HG03432 (cell line): ENCODE measurements around the gene MCTP1.
"Not testable (repeated sequence)": the region's sequence is repeated elsewhere in the genome, so short reads cannot be mapped to it uniquely, and the experiment has no call there.

Experiments
- ATAC-seq: cut with Tn5 transposase; IDR thresholded peaks from one replicate; pipeline ENCODE4 v1.9.1; 2021; ENCODE audit warnings: mild to moderate bottlenecking, moderate library complexity; ENCODE audit not compliant: unreplicated experiment

MCTP1 gene

DNA sequence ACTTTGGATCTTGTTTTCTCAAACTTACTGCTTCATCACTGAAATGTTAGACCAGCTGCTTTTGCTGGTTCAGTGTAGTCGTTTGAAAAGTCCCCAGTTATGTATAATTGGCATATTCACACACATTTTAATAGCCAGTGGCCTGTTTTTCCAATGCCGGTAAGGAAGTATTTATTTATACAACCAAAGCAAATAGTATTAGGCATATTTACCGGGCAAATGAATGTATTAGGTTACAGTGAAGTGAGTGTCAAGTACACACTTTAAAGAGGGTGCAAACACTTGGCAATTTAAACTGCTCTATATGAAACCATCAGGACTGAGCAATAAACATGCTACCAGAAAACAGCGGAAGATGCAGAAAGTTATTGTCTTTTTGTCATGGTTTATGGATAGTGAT, 242.9 kb downstream of the MCTP1 start:
- ATAC-seq, result no peak

DNA sequence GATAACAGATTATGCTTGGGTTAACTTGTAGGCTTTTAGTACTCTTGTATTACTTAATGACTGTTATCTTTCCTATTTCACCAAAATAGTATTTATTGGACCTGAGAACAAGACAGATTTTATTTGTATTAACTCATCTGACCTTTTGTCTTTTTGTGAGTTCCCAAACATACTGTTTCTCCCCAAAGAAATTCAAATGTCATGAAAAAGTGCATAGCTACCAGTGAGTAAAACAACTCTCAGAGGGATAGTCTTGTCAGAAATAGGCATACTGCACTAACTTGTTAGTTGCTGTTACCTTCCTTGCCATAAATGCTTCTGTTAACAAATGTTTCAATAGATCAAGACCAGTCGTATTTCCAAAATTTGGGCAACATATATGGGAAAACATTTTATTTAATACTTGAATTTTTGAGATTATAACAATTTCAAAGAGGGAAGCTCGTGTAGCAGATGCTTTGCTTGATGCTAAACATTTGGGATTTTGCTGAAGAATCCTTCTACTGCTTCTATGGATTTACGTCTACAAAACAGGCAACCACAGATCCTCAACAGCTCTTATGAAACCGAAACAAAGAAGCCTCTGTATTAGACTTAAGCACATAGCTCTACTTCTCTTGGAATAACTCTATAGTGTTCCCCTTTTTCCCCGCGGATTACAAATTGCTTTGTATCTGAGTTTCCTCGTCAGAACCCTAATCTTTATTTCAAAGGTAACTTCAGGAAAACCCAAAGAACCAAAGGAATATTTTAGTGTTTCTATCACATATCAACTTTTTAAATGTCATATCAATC, 248.8 kb downstream of the MCTP1 start:
- no peak for ATAC-seq

GRCh38 chr5:95032801-95033200, 252.1 kb downstream of the MCTP1 start:
- no peak for ATAC-seq

GRCh38 chr5:95029569-95030366, 255.1 kb downstream of the MCTP1 start:
- ATAC-seq, result peak; percentile 48

GRCh38 chr5:95027775-95028174, 257.1 kb downstream of the MCTP1 start:
- ATAC-seq, result peak; percentile 39

DNA sequence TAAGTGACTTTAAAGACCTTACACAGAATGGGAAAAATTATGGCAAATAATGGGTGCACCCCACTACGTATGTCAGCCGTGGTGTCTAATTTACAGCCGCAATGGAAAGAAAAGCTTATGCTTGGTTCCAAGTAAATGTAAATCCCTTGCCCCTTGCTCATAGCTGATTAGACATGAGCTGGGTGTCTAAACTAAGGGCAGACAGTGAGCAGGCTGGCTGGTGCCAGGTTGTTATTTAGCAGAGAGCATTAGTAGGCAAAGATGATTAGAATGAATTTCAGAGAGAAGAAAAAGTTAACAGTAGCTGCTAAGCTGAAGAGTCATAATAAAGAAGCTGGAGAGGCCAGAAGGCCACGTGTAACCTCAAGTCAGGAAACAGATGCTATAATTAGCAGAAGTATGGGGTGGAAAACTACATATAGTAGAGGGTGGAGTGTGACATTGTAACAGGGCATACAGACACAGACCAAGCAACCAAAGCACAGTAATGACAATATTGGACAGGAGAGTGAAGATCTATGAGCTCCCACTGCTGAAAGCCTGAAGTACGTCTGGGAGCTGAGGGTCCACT, 257.7 kb downstream of the MCTP1 start:
- ATAC-seq, result peak; percentile 41

DNA sequence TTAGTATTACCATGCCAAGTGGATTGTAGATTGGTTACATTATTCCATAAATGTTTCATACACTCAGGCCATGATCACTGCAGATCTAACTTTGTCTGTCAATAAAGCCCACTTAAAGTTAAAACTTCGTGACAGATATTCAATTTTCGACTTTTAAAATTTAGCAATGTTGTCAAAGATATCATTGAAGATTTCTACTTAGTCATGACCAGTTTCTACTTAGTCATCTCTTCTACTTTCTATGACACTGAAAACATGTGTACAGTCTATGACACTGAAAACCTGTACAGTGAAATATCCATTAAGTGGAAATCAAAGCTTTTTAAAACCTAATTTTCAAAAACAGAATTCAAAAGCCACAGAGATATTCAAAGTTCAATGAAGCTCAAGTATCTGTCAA, 258.2 kb downstream of the MCTP1 start:
- ATAC-seq, result peak; percentile 23

GRCh38 chr5:95022967-95023695, 261.8 kb downstream of the MCTP1 start:
- ATAC-seq, result peak; percentile 74

GRCh38 chr5:95020345-95020744, 264.5 kb downstream of the MCTP1 start:
- ATAC-seq, result peak; percentile 33

GRCh38 chr5:95018946-95019345, 265.9 kb downstream of the MCTP1 start:
- no peak for ATAC-seq

DNA sequence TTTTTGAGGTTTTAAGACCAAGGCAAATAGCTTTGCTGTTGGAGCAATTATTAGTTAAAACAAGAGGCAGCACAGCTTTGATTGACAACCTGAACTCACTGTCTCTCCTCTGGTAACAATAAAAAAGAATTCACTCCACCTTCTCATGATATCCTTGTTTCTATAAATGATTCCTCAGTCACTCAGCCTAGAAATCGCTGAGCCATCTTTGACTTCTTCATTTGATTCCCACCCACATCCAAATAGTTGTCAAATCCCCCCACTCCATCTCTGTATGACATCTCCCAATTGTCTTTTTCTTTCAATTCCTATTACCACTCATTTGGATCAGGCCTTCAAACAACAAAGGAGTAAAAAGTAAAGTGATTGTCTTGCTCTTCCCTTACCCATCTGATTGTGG, 266.4 kb downstream of the MCTP1 start:
- no peak for ATAC-seq

GRCh38 chr5:95009812-95010211, 275.1 kb downstream of the MCTP1 start:
- ATAC-seq, result no peak

GRCh38 chr5:95007921-95008597, 276.8 kb downstream of the MCTP1 start:
- ATAC-seq, result peak; percentile 87

- ATAC-seq, result no peak
Measured at GRCh38 chr5:95005811-95006210, 279.1 kb downstream of the MCTP1 start.

DNA sequence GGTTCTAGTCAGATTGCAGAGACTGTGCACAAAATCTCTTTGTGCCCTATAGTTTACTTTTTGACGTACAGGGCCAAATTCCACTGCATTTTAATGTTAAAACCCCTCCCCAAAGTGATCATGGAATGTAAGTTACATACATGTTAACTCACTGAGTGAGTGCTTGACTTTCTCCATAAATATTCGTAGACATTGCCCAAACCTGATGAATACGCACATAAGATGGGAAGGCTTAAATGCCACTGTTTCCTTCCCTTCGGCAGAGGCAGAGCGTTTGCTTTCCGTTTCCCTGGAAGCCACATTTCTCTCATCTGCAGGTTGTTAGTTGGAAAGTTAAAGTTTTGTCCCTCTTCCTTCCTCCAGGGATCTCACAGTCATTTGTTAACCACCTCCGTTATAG, 286.2 kb downstream of the MCTP1 start:
- ATAC-seq, result no peak

DNA sequence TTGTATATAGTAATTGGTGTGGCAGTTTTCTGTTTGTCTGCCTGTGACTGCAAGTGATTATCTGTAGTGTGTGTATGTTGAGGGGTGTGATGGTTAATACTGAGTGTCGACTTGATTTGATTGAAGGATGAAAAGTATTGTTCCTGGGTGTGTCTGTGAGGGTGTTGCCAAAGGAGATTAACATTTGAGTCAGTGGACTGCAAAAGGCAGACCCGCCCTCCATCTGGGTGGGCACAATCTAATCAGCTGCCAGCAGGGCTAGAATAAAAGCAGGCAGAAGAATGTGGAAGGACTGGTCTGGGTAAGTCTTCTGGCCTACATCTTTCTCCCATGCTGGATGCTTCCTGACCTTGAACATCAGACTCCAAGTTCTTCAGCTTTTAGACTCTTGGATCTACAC, 290.4 kb downstream of the MCTP1 start:
- not testable (repeated sequence) for ATAC-seq

DNA sequence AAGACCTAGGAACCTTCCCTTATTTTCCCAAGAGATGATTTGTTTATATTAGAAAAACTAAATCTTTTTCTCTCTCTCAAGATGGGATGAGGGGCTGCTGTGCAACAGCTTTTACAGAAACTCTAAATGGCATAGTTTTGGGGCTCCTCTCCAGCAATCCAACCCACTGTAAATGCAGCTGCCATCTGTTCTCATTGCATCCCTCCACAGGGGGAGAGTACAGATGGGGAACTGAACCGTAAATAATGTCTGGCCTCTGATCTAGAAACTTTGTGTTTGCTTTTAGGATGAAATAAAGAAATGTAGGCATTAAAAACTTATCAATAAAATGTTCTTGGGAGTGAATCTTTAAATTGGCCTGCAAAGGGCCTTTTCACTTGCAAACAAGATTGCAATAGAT, 291.4 kb downstream of the MCTP1 start:
- ATAC-seq, result no peak

DNA sequence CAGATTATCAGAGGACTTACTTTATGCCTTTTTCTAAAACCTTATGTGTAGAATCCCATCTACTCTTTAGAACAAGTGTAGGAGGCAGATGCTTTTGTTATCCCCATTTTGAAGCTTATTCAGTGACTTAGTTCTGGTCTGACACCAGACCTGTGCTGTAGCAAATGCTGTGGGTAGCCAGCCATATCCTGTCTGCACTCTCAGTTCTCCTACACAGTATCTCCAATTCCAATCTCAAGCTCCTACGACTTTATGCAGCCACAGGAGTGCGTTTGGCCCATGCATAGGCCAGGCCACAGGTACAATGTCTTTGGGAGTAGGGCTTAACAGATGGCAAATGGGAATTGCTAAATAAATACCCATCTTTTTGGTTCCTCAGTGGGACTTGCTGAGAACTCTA, 292.6 kb downstream of the MCTP1 start:
- ATAC-seq, result peak; percentile 85

DNA sequence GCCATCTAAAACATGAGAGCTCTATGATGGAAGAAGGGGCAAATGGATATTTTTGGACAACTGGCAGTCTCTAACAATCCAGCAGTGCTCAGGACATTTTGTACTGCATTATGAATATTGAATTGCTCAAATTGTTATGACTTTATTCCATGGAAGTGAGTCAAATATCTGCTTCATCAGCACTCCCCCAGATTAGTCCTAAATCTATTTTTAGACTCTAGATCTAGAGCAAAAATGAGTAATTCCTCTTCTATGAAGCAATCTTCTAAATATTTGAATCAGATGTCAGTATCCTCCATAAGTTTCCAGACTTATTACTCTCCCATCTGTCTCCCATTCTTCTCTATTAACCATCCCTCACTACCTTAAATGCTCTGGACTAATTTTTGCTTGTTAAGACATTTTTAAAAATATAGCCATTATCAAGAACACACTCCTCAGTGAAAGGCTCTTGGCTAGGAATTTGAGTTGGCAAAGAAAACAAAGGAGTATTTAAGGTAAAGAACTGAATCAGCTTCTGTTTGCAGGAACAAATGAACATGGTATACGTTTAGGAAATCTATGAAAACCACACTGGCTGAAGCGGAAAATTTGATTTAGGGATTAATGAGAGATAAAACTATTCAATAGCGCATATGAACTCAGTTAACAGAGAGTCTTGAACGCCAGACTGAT, 300.9 kb downstream of the MCTP1 start:
- ATAC-seq, result no peak

GRCh38 chr5:94977437-94977836, 307.5 kb downstream of the MCTP1 start:
- ATAC-seq, result no peak
